K562 (cell line): ENCODE measurements around the gene CNGB1. TPM values are rescaled to one million over a fixed set of nuclear protein-coding genes. Genes with fewer than 3 reads are reported as not detected.

ENCODE experiments used
- ATF7 ChIP-seq: fragments of 450-650 bp; IDR thresholded peaks from 2 replicates; pipeline ENCODE4 v1.7.1; 2014; ENCODE audit warnings: mild to moderate bottlenecking, moderate library complexity
- HDAC3 ChIP-seq: fragments of 450-650 bp; IDR thresholded peaks from 2 replicates; pipeline ENCODE4 v1.6.1; 2018; ENCODE audit warnings: borderline replicate concordance, mild to moderate bottlenecking, moderate library complexity; ENCODE audit not compliant: partially characterized antibody
- MAZ ChIP-seq, 2 experiments: fragments of 450-650 bp in 1 of 2; sonication (generic) in 1 of 2; formaldehyde crosslinking; IDR thresholded peaks in 1 of 2; conservative IDR thresholded peaks in 1 of 2; 2 replicates each; pipeline versions ENCODE4 v1.4.0 to v1.5.0; 2020; ENCODE audit warnings: mild to moderate bottlenecking in 1 of 2, missing genetic modification reagents in 1 of 2
- MEF2D ChIP-seq: conservative IDR thresholded peaks from 2 replicates; pipeline ENCODE4 v1.6.1; 2016; ENCODE audit warnings: low read depth, missing genetic modification characterization, missing compliant biosample characterization
- MTA3 ChIP-seq: fragments of 450-650 bp; formaldehyde crosslinking; IDR thresholded peaks from 2 replicates; pipeline ENCODE4 v1.6.1; 2017; ENCODE audit warnings: mild to moderate bottlenecking, borderline replicate concordance
- NBN ChIP-seq: fragments of 450-650 bp; IDR thresholded peaks from 2 replicates; pipeline ENCODE4 v1.6.1; 2016; ENCODE audit warnings: low read depth, mild to moderate bottlenecking
- TAL1 ChIP-seq: fragments of 450-650 bp; IDR thresholded peaks from 2 replicates; pipeline ENCODE4 v1.6.1; 2016; ENCODE audit warnings: mild to moderate bottlenecking
- polyA plus RNA-seq, 8 experiments: library from polyadenylated mRNA; depleted of rRNA in 4 of 8; stranded (reverse) in 5 of 8; unstranded in 3 of 8; fragments of >200 nt; fragmentation: Nextera tagmentation in 2 of 8; fragmentation: Illumina TruSeq in 1 of 8; extraction: Ambion mirVana in 2 of 8; extraction: Trizol in 1 of 8; gene quantifications; 2 replicates each; pipeline versions ENCODE4 v1.2.1 to v1.2.3, GENCODE V29; 2011 to 2014; ENCODE audit warnings: inconsistent platforms in 1 of 8, missing spikeins in 1 of 8
- total RNA-seq, 7 experiments: library from RNA; depleted of rRNA in 6 of 7; stranded (reverse); fragments of >200 nt in 6 of 7; fragmentation: Illumina TruSeq in 2 of 7; extraction: Trizol in 2 of 7; gene quantifications; 2 replicates each; pipeline versions ENCODE4 v1.2.1 to v1.2.3, GENCODE V29; 2011 to 2021; ENCODE audit warnings: low replicate concordance in 1 of 7
- TF ChIP-seq, protein P1 (sequence below): fragments of 450-650 bp; IDR thresholded peaks from 2 replicates; pipeline ENCODE4 v1.6.1; 2016; ENCODE audit warnings: mild to moderate bottlenecking, moderate library complexity
- TF ChIP-seq, protein P2 (sequence below): IDR thresholded peaks from 2 replicates; pipeline ENCODE4 v1.6.1; 2011; ENCODE audit warnings: borderline replicate concordance, low read depth, mild to moderate bottlenecking, moderate library complexity, low read length; ENCODE audit not compliant: insufficient read depth, poor library complexity, severe bottlenecking
- TF ChIP-seq, protein P3 (sequence below): fragments of 250-450 bp; sonication (Bioruptor Pico); IDR thresholded peaks from 2 replicates; pipeline ENCODE4 v1.8.0; 2021; ENCODE audit warnings: borderline replicate concordance, mild to moderate bottlenecking, moderate library complexity; ENCODE audit not compliant: poor library complexity, severe bottlenecking
- TF ChIP-seq, protein P4 (sequence below), 3 experiments: IDR thresholded peaks in 2 of 3; conservative IDR thresholded peaks in 1 of 3; 2 replicates each; pipeline ENCODE4 v1.5.1; 2011 to 2012; ENCODE audit warnings: low read length in 3 of 3, mild to moderate bottlenecking in 3 of 3, control low read depth in 2 of 3, improper control_type of control experiment in 1 of 3, inconsistent platforms in 1 of 3, low read depth in 1 of 3, mixed read lengths in 1 of 3, moderate library complexity in 1 of 3; ENCODE audit not compliant: insufficient read depth in 2 of 3

CNGB1 gene
- total and polyA plus RNA-seq, 9 of the 15 experiments (the other 6 are each of a cell fraction or from before 2014, with no cell fraction given) = not detected

GRCh38 chr16:57859331-57859730 lies 111.6 kb downstream of the CNGB1 start (continued):
- TF ChIP-seq, protein P1, sequence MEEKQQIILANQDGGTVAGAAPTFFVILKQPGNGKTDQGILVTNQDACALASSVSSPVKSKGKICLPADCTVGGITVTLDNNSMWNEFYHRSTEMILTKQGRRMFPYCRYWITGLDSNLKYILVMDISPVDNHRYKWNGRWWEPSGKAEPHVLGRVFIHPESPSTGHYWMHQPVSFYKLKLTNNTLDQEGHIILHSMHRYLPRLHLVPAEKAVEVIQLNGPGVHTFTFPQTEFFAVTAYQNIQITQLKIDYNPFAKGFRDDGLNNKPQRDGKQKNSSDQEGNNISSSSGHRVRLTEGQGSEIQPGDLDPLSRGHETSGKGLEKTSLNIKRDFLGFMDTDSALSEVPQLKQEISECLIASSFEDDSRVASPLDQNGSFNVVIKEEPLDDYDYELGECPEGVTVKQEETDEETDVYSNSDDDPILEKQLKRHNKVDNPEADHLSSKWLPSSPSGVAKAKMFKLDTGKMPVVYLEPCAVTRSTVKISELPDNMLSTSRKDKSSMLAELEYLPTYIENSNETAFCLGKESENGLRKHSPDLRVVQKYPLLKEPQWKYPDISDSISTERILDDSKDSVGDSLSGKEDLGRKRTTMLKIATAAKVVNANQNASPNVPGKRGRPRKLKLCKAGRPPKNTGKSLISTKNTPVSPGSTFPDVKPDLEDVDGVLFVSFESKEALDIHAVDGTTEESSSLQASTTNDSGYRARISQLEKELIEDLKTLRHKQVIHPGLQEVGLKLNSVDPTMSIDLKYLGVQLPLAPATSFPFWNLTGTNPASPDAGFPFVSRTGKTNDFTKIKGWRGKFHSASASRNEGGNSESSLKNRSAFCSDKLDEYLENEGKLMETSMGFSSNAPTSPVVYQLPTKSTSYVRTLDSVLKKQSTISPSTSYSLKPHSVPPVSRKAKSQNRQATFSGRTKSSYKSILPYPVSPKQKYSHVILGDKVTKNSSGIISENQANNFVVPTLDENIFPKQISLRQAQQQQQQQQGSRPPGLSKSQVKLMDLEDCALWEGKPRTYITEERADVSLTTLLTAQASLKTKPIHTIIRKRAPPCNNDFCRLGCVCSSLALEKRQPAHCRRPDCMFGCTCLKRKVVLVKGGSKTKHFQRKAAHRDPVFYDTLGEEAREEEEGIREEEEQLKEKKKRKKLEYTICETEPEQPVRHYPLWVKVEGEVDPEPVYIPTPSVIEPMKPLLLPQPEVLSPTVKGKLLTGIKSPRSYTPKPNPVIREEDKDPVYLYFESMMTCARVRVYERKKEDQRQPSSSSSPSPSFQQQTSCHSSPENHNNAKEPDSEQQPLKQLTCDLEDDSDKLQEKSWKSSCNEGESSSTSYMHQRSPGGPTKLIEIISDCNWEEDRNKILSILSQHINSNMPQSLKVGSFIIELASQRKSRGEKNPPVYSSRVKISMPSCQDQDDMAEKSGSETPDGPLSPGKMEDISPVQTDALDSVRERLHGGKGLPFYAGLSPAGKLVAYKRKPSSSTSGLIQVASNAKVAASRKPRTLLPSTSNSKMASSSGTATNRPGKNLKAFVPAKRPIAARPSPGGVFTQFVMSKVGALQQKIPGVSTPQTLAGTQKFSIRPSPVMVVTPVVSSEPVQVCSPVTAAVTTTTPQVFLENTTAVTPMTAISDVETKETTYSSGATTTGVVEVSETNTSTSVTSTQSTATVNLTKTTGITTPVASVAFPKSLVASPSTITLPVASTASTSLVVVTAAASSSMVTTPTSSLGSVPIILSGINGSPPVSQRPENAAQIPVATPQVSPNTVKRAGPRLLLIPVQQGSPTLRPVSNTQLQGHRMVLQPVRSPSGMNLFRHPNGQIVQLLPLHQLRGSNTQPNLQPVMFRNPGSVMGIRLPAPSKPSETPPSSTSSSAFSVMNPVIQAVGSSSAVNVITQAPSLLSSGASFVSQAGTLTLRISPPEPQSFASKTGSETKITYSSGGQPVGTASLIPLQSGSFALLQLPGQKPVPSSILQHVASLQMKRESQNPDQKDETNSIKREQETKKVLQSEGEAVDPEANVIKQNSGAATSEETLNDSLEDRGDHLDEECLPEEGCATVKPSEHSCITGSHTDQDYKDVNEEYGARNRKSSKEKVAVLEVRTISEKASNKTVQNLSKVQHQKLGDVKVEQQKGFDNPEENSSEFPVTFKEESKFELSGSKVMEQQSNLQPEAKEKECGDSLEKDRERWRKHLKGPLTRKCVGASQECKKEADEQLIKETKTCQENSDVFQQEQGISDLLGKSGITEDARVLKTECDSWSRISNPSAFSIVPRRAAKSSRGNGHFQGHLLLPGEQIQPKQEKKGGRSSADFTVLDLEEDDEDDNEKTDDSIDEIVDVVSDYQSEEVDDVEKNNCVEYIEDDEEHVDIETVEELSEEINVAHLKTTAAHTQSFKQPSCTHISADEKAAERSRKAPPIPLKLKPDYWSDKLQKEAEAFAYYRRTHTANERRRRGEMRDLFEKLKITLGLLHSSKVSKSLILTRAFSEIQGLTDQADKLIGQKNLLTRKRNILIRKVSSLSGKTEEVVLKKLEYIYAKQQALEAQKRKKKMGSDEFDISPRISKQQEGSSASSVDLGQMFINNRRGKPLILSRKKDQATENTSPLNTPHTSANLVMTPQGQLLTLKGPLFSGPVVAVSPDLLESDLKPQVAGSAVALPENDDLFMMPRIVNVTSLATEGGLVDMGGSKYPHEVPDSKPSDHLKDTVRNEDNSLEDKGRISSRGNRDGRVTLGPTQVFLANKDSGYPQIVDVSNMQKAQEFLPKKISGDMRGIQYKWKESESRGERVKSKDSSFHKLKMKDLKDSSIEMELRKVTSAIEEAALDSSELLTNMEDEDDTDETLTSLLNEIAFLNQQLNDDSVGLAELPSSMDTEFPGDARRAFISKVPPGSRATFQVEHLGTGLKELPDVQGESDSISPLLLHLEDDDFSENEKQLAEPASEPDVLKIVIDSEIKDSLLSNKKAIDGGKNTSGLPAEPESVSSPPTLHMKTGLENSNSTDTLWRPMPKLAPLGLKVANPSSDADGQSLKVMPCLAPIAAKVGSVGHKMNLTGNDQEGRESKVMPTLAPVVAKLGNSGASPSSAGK = peak; percentile 28; the same call in 1 of the 2 replicates
- TF ChIP-seq, protein P2, sequence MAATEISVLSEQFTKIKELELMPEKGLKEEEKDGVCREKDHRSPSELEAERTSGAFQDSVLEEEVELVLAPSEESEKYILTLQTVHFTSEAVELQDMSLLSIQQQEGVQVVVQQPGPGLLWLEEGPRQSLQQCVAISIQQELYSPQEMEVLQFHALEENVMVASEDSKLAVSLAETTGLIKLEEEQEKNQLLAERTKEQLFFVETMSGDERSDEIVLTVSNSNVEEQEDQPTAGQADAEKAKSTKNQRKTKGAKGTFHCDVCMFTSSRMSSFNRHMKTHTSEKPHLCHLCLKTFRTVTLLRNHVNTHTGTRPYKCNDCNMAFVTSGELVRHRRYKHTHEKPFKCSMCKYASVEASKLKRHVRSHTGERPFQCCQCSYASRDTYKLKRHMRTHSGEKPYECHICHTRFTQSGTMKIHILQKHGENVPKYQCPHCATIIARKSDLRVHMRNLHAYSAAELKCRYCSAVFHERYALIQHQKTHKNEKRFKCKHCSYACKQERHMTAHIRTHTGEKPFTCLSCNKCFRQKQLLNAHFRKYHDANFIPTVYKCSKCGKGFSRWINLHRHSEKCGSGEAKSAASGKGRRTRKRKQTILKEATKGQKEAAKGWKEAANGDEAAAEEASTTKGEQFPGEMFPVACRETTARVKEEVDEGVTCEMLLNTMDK = peak; percentile 77
- 0 out of 2 replicates have a peak, but pooled peaks have one; percentile 56 for TF ChIP-seq ATF7
- TF ChIP-seq, protein P3, sequence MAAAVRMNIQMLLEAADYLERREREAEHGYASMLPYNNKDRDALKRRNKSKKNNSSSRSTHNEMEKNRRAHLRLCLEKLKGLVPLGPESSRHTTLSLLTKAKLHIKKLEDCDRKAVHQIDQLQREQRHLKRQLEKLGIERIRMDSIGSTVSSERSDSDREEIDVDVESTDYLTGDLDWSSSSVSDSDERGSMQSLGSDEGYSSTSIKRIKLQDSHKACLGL (CRISPR knock-in tag) = no peak
- TF ChIP-seq NBN = 0 out of 2 replicates have a peak, but pooled peaks have one; percentile 54
- peak in 1 of 2 experiments; percentile 36; a peak in 1 of 4 replicates for TF ChIP-seq MAZ (CRISPR knock-in tag; conservative IDR thresholded peaks at IDR 0.05 in 1 of 2, IDR thresholded peaks at IDR 0.05 in 1 of 2)
- TF ChIP-seq, protein P4, sequence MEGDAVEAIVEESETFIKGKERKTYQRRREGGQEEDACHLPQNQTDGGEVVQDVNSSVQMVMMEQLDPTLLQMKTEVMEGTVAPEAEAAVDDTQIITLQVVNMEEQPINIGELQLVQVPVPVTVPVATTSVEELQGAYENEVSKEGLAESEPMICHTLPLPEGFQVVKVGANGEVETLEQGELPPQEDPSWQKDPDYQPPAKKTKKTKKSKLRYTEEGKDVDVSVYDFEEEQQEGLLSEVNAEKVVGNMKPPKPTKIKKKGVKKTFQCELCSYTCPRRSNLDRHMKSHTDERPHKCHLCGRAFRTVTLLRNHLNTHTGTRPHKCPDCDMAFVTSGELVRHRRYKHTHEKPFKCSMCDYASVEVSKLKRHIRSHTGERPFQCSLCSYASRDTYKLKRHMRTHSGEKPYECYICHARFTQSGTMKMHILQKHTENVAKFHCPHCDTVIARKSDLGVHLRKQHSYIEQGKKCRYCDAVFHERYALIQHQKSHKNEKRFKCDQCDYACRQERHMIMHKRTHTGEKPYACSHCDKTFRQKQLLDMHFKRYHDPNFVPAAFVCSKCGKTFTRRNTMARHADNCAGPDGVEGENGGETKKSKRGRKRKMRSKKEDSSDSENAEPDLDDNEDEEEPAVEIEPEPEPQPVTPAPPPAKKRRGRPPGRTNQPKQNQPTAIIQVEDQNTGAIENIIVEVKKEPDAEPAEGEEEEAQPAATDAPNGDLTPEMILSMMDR (IDR thresholded peaks at IDR 0.05 in 2 of 3, conservative IDR thresholded peaks at IDR 0.05 in 1 of 3; ENCODE audit: insufficient read depth in 2 of 3, low read depth in 1 of 3, low read length in 3 of 3) = peak; percentile 46 to 67 (median 66); a peak in 5 of 6 replicates
- peak; percentile 50 for TF ChIP-seq HDAC3
- TF ChIP-seq MEF2D (tag) = peak; percentile 92
- TF ChIP-seq TAL1 = peak; percentile 32; the same call in 1 of the 2 replicates
- 0 out of 2 replicates have a peak, but pooled peaks have one; percentile 44 for TF ChIP-seq MTA3
